Activated naive CD8-positive, alpha-beta T cell treated with anti-CD3 and anti-CD28 coated beads for 36 hours (primary cell): Measurements from ENCODE around the gene TBKBP1. TPM values are rescaled to one million over a fixed set of nuclear protein-coding genes. Genes with fewer than 3 reads are reported as not detected.
"Not testable (repeated sequence)": the region's sequence is repeated elsewhere in the genome, so short reads cannot be mapped to it uniquely, and the experiment has no call there.

Experiments used
- DNase-seq: peaks from one replicate; pipeline ENCODE4 v3.0.0; 2021
- H3K27ac Mint-ChIP-seq: one replicate; pipeline ENCODE4 v1.8.0; 2022; ENCODE audit warnings: mild to moderate bottlenecking, moderate library complexity, mixed read lengths
- H3K27me3 Mint-ChIP-seq: one replicate; pipeline ENCODE4 v1.8.0; 2022; ENCODE audit warnings: mild to moderate bottlenecking, mixed read lengths
- H3K36me3 Mint-ChIP-seq: one replicate; pipeline ENCODE4 v1.8.0; 2021; ENCODE audit warnings: mild to moderate bottlenecking, mixed read lengths
- H3K4me1 Mint-ChIP-seq: one replicate; pipeline ENCODE4 v1.8.0; 2021; ENCODE audit warnings: mixed read lengths
- H3K4me3 Mint-ChIP-seq: one replicate; pipeline ENCODE4 v1.8.0; 2022; ENCODE audit warnings: mild to moderate bottlenecking, moderate library complexity, mixed read lengths
- H3K9me3 Mint-ChIP-seq: one replicate; pipeline ENCODE4 v1.8.0; 2022; ENCODE audit warnings: mixed read lengths
- total RNA-seq, 2 experiments: library from RNA; stranded (reverse); gene quantifications; one replicate each; pipeline ENCODE4 v1.2.3, GENCODE V29; 2021

The TBKBP1 gene
- total RNA-seq, 2 experiments from 2014 or later = 11.7 to 11.9 TPM

DNA sequence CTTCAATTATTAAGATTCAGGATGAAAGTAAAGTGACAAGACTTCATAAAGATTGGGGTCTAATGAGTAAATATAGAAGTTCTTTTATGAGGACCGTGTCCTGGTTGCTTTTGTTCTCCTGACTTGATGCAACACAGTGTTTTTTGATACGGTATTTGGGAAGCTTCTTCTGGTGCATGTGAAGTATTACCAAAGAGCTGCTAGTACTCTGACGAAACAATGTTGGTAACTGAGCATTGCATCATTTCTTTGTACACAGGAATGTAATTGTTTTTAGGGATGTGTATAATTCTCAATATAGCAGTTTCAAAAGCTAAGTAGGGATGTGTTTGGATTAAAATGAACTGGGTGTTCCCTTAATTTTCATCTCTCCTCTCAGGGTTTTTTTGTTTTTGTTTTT, 28.3 kb upstream of the TBKBP1 start:
- H3K4me3 Mint-ChIP-seq = no peak overlapping the region
- H3K4me1 Mint-ChIP-seq = peaks cover 34% of the 10 kb centered on the region
- DNase-seq = no peak
- peak overlapping the region; percentile 8 for H3K27ac Mint-ChIP-seq
- H3K27me3 Mint-ChIP-seq = no peaks in the 10 kb centered on the region
- H3K9me3 Mint-ChIP-seq = no peaks in the 10 kb centered on the region
- H3K36me3 Mint-ChIP-seq = peaks cover 61% of the 10 kb centered on the region

- H3K36me3 Mint-ChIP-seq = peaks cover 69% of the 10 kb centered on the region
- H3K27me3 Mint-ChIP-seq = no peaks in the 10 kb centered on the region
- no peak overlapping the region for H3K4me3 Mint-ChIP-seq
- DNase-seq = no peak
- no peak overlapping the region for H3K27ac Mint-ChIP-seq
- peaks cover 32% of the 10 kb centered on the region for H3K4me1 Mint-ChIP-seq
- H3K9me3 Mint-ChIP-seq = no peaks in the 10 kb centered on the region
Measured at GRCh38 chr17:47669081-47669480, 24.9 kb upstream of the TBKBP1 start.

DNA sequence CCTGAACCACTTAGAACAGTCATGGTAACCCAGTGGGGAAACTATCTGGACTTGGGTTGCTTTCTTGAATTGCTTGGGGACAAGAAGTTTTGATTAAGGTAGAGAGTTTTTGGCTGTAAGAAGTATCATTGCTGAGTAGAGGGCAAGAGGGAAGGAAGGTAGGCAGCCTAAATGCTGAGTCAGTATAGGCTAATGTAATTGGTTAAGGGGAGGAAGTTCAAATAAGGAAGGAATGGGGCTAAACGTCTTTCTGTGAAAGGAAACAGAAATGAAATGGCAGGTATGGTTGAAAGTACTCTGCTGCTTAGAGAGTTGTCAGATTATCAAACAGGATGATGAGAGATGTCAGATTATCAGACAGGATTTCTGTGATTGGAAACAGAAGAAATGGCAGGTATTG, 23.9 kb upstream of the TBKBP1 start:
- H3K4me1 Mint-ChIP-seq = peaks cover 33% of the 10 kb centered on the region
- no peak overlapping the region for H3K4me3 Mint-ChIP-seq
- no peaks in the 10 kb centered on the region for H3K9me3 Mint-ChIP-seq
- no peaks in the 10 kb centered on the region for H3K27me3 Mint-ChIP-seq
- H3K36me3 Mint-ChIP-seq = peaks cover 75% of the 10 kb centered on the region
- no peak for DNase-seq
- peak overlapping the region; percentile 66 for H3K27ac Mint-ChIP-seq

DNA sequence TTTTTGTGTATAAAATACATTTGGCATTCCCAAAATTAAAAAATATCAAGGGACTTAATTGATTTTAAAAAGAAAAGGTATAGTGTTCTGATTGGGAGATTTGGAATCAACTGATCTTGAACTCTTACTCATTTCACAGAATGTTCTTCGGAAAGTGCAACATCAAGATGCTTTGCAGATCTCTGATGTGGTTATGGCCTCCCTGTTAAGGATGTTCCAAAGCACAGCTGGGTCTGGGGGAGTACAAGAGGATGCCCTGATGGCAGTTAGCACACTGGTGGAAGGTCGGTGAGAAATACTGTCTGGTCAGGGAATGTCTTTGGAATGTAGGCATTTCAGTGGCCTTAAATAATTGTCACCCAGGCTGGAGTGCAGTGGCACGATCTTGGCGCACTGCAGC, 19.5 kb upstream of the TBKBP1 start:
- Mint-ChIP-seq H3K4me1 (peaks cover 26% of the 10 kb centered on the region), H3K9me3 (no peaks in the 10 kb centered on the region), H3K4me3 (no peak overlapping the region), H3K27ac (peak overlapping the region; percentile 38), H3K27me3 (no peaks in the 10 kb centered on the region), H3K36me3 (peaks cover 70% of the 10 kb centered on the region)
- DNase-seq = no peak

- DNase-seq = no peak
- Mint-ChIP-seq H3K36me3 (peaks cover 70% of the 10 kb centered on the region), H3K27ac (no peak overlapping the region), H3K9me3 (no peaks in the 10 kb centered on the region), H3K4me3 (no peak overlapping the region), H3K4me1 (peaks cover 26% of the 10 kb centered on the region), H3K27me3 (no peaks in the 10 kb centered on the region)
Measured at GRCh38 chr17:47675380-47676198, 18.4 kb upstream of the TBKBP1 start.

- no peaks in the 10 kb centered on the region for H3K9me3 Mint-ChIP-seq
- peaks cover 26% of the 10 kb centered on the region for H3K4me1 Mint-ChIP-seq
- H3K4me3 Mint-ChIP-seq = no peak overlapping the region
- H3K27ac Mint-ChIP-seq = no peak overlapping the region
- no peak for DNase-seq
- H3K36me3 Mint-ChIP-seq = peaks cover 69% of the 10 kb centered on the region
- no peaks in the 10 kb centered on the region for H3K27me3 Mint-ChIP-seq
Measured at GRCh38 chr17:47676199-47676472, 17.8 kb upstream of the TBKBP1 start.

GRCh38 chr17:47676510-47677165, 17.3 kb upstream of the TBKBP1 start:
- Mint-ChIP-seq H3K36me3 (peaks cover 66% of the 10 kb centered on the region), H3K9me3 (no peaks in the 10 kb centered on the region), H3K27me3 (no peaks in the 10 kb centered on the region), H3K4me1 (peaks cover 26% of the 10 kb centered on the region), H3K27ac (no peak overlapping the region), H3K4me3 (no peak overlapping the region)
- DNase-seq = no peak

DNA sequence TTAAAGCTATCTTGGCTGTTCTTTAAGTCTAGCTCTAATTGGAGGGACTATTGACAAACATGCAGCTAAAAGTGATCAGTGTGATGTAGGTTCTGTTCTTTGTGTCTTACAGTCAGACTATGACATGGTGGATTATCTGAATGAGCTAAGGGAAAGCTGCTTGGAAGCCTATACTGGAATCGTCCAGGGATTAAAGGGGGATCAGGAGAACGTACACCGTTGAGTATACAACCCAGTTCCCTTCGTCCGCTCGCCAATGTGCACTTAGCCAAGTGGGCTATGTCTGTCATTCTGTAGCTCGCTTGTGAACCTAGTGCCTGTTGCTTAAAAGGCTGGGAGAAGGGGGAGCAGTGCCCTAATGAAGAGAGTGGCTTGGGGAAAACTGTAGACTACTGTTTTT, 15.8 kb upstream of the TBKBP1 start:
- Mint-ChIP-seq H3K4me3 (no peak overlapping the region), H3K36me3 (peaks cover 69% of the 10 kb centered on the region), H3K4me1 (peaks cover 33% of the 10 kb centered on the region), H3K27ac (no peak overlapping the region), H3K9me3 (no peaks in the 10 kb centered on the region), H3K27me3 (no peaks in the 10 kb centered on the region)
- DNase-seq = no peak

DNA sequence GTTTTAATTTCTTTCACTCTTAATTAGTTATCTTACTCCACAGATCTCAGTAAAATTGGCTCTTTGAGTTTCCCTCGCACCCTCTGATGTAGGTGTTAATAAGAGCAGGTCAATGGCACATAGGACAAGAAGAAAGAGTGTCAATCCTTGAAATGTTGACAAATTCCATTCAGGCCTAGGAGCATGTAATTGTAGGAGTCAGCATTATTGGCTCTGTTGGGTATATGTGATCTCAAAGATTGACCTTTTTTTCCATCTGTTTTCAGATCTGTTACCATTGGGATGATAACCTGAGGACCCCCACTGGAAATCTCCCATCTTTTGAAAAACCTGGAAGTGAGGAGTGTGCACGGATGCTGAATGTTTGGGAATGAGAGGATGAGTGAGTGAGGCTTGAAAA, 11.8 kb upstream of the TBKBP1 start:
- Mint-ChIP-seq H3K4me1 (peaks cover 22% of the 10 kb centered on the region), H3K27ac (peak overlapping the region; percentile 77), H3K27me3 (no peaks in the 10 kb centered on the region), H3K9me3 (no peaks in the 10 kb centered on the region), H3K4me3 (peak overlapping the region; percentile 2), H3K36me3 (peaks cover 62% of the 10 kb centered on the region)
- DNase-seq = no peak

- peaks cover 61% of the 10 kb centered on the region for H3K36me3 Mint-ChIP-seq
- H3K4me3 Mint-ChIP-seq, DNase-seq, H3K27me3 Mint-ChIP-seq, H3K9me3 Mint-ChIP-seq: not testable (repeated sequence)
- peaks cover 23% of the 10 kb centered on the region for H3K4me1 Mint-ChIP-seq
- peak overlapping the region; percentile 77 for H3K27ac Mint-ChIP-seq
Measured at GRCh38 chr17:47682727-47683126, 11.2 kb upstream of the TBKBP1 start.

DNA sequence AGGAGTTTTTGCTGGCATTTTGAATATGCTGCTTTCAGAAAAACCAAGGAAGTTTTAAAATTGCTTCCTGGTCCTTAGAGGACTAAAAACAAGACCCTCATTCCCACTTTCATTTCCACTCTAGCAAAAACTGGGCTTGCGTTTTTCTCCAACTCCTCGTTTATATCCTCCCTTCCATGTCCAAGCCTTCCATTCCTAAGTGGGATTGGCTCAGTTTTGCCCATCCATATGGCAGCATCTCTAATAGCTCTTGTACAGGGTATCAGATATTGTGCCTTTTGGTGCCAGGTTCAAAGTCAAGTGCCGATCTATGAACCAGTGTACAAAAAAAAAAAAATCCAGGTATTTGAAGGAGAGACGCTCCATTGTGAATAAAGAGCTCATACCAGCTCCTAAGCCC, 9.9 kb upstream of the TBKBP1 start:
- no peak overlapping the region for H3K4me3 Mint-ChIP-seq
- no peaks in the 10 kb centered on the region for H3K9me3 Mint-ChIP-seq
- H3K36me3 Mint-ChIP-seq = peaks cover 54% of the 10 kb centered on the region
- H3K4me1 Mint-ChIP-seq = peaks cover 23% of the 10 kb centered on the region
- DNase-seq = no peak
- H3K27ac Mint-ChIP-seq = peak overlapping the region; percentile 25
- H3K27me3 Mint-ChIP-seq = no peaks in the 10 kb centered on the region

DNA sequence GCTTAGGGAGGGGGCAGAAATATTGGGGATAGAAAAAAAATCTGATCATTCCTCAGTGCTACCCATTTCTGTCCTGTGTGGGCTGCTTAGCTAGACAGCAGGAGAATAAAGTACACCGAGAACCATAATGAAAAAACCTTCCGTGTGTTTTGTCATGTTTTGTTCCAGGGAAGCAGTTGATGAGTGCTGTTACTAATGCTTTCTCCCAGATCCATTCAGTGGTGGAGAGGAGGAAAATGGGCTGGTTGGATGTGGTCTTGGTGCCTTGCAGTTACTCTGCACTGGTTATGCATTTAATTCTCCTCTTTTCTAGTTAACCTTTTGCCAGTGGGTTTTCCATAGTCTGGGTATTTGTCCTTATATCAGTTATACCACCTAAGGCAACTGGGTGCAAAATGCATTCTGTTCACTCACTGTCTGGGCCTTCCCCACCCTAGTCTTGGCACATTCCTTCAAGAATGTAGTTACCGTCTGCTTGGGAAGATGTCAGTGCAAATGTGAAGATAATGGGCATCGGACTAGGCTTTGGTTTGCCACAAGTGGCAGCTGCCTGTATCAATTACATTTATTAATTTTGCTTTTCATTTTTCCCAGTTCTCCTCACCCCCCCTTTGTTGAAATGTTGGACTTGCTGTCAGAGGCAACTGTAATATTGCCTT, 9.3 kb upstream of the TBKBP1 start:
- Mint-ChIP-seq H3K4me3 (no peak overlapping the region), H3K27ac (peak overlapping the region; percentile 30), H3K36me3 (peaks cover 52% of the 10 kb centered on the region), H3K9me3 (no peaks in the 10 kb centered on the region), H3K27me3 (no peaks in the 10 kb centered on the region), H3K4me1 (peaks cover 23% of the 10 kb centered on the region)
- no peak for DNase-seq

DNA sequence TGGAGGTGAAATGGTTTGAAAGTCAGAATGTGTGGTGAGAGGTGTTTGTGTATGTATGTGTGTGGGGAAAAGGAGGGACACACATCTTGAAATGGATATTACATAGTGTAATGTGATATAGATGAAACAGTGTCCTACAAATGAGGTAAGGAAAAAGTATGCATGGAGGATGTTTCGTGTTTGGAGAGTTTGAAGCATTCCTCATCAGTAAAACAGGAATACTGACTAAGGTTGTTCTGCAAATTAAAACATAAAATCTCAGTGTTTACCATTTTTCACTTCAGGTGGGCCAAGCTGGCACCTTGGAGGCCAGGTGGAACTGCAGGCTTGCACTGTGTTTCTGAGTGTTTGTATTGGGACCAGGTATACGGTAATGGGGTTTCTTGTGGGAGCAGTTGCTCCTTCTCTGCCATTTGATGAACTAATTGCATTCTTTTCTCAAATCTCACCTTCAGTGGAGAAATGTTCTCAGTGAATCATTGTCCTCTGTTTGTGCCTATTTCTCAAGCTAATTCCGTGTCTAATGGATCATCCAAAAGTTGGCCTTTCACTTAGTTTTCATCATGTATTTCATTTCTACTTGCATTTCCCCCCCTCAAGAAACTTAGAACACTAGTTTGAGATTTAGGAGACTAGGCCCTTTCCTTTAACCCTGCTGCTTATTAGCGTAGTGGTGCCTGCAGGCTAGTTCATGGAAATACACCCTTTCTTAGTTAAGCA, 8.2 kb upstream of the TBKBP1 start:
- DNase-seq = no peak
- Mint-ChIP-seq H3K4me1 (peaks cover 23% of the 10 kb centered on the region), H3K27ac (peak overlapping the region; percentile 40), H3K27me3 (no peaks in the 10 kb centered on the region), H3K4me3 (no peak overlapping the region), H3K36me3 (peaks cover 42% of the 10 kb centered on the region), H3K9me3 (no peaks in the 10 kb centered on the region)

DNA sequence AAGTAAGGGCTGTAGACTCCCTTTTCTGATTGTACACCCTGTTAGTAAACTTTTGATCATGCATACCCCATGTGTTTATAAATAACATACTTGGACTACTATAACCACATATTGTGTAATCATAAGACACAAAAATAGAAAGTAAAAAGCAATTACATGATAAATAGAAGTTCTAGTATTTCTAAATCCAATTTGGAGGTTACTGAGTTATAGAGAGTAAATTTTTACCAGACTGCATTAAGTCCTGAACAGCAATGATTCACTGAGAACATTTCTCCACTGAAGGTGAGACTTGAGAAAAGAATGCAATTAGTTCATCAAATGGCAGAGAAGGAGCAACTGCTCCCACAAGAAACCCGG, 7.7 kb upstream of the TBKBP1 start:
- Mint-ChIP-seq H3K4me1 (peaks cover 23% of the 10 kb centered on the region), H3K36me3 (peaks cover 39% of the 10 kb centered on the region), H3K4me3 (no peak overlapping the region), H3K27me3 (no peaks in the 10 kb centered on the region), H3K9me3 (no peaks in the 10 kb centered on the region), H3K27ac (peak overlapping the region; percentile 40)
- DNase-seq = no peak

DNA sequence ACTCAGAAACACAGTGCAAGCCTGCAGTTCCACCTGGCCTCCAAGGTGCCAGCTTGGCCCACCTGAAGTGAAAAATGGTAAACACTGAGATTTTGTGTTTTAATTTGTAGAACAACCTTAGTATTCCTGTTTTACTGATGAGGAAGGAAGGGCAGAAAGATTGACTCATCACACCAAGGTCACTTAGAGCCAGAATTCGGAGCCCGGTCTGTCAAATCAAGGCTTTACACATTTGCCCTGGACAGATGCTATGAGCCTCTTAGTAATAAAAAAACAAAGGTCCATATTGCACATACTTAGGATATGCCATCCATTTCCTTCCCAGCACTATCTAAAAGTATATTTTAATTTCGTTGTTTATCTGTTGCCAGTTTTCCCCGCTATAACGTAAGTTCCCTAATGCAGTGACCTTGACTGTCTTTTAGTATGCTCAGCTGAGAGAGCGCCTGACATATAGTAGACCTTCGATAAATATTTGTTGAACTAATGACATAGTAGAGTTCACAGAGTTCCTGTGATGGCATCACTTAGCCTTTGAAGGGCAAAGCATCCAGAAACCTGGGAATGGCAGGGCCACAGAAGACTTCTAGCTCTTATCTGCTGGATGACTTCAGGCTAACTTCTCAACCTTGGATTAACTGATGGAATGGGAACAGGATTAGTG, 7.2 kb upstream of the TBKBP1 start:
- Mint-ChIP-seq H3K4me3 (no peak overlapping the region), H3K4me1 (peaks cover 25% of the 10 kb centered on the region), H3K36me3 (peaks cover 38% of the 10 kb centered on the region), H3K27ac (no peak overlapping the region), H3K27me3 (no peaks in the 10 kb centered on the region), H3K9me3 (no peaks in the 10 kb centered on the region)
- DNase-seq = no peak
